Transverse colon (tissue), 4 donors: ENCODE results near the gene FKBP10. TPM values are rescaled to one million over a fixed set of nuclear protein-coding genes. Genes with fewer than 3 reads are reported as not detected.
A peak's percentile ranks its signal among the peaks of the same experiment; 100 is the strongest.

ENCODE experiments used
- DNase-seq: peaks from one replicate; pipeline ENCODE4 v3.0.0-alpha.2; 2019
- H3K27ac ChIP-seq, 4 donors: fragments of 200-600 bp; sonication (generic); 2 replicates each; pipeline ENCODE4 v1.5.1; 2016 to 2018; ENCODE audit warnings: inconsistent platforms in 4 of 4
- H3K27me3 ChIP-seq: fragments of 200-600 bp; sonication (generic); 2 replicates; pipeline ENCODE4 v1.5.1; 2017; ENCODE audit warnings: inconsistent platforms
- H3K36me3 ChIP-seq, 4 donors: fragments of 200-600 bp; sonication (generic); 2 replicates each; pipeline ENCODE4 v1.5.1; 2017 to 2019; ENCODE audit warnings: inconsistent platforms in 4 of 4
- H3K4me1 ChIP-seq, 4 donors: fragments of 200-600 bp; sonication (generic); 2 replicates each; pipeline ENCODE4 v1.5.1; 2017 to 2020; ENCODE audit warnings: inconsistent platforms in 4 of 4
- H3K4me3 ChIP-seq, 4 donors: fragments of 200-600 bp; sonication (generic); 1 replicate in 1 of 4; 2 replicates in 3 of 4; pipeline versions ENCODE4 v1.5.1 to v1.6.1; 2017 to 2019; ENCODE audit warnings: inconsistent platforms in 4 of 4
- H3K9me3 ChIP-seq, 2 donors: fragments of 200-600 bp; sonication (generic); 2 replicates each; pipeline ENCODE4 v1.5.1; 2017 to 2019; ENCODE audit warnings: inconsistent platforms in 2 of 2
- CTCF ChIP-seq, 5 experiments: fragments of 200-600 bp in 3 of 5; fragments of 450-650 bp in 2 of 5; sonication (generic) in 3 of 5; IDR thresholded peaks; 1 replicate in 2 of 5; 2 replicates in 3 of 5; pipeline ENCODE4 v1.5.1; 2016 to 2017; ENCODE audit warnings: antibody characterized with exemption in 5 of 5, inconsistent platforms in 3 of 5, mild to moderate bottlenecking in 2 of 5, moderate library complexity in 1 of 5
- EP300 ChIP-seq: sonication (generic); formaldehyde crosslinking; IDR thresholded peaks from one replicate; pipeline ENCODE4 v1.6.1; 2017; ENCODE audit warnings: antibody characterized with exemption, low read depth
- POLR2A ChIP-seq: fragments of 450-650 bp; IDR thresholded peaks from one replicate; pipeline ENCODE4 v1.6.1; 2016; ENCODE audit warnings: antibody characterized with exemption, mild to moderate bottlenecking, moderate library complexity
- POLR2AphosphoS5 ChIP-seq, 3 donors: sonication (generic); formaldehyde crosslinking; IDR thresholded peaks; one replicate each; pipeline ENCODE4 v1.6.1; 2016; ENCODE audit warnings: antibody characterized with exemption in 3 of 3
- WGBS, 2 donors: methylation state at CpG; one replicate each; pipeline ENCODE4 v1.1.5; 2018; ENCODE audit warnings: low coverage in 1 of 2; 5-methylcytosine and 5-hydroxymethylcytosine counted together
- in situ Hi-C, 4 donors: fragments of 200-750 bp; cut with MboI; loops; one replicate each; pipeline versions ENCODE4 v1.15.0 to v1.15.1; 2017; ENCODE audit warnings: low sequenced_read_pairs in 3 of 4, low pct_ligation_motif_present in 1 of 4, low pct_unique_long_range_greater_than_20kb in 1 of 4
- intact Hi-C: fragments of 100-400 bp; cut with DNase I; formaldehyde crosslinking; loops from one replicate; pipeline ENCODE4 v1.15.1; 2023; ENCODE audit warnings: low total_unique reads
- total RNA-seq, 4 donors: library from RNA; depleted of rRNA; stranded (reverse); fragments of >200 nt; gene quantifications; one replicate each; pipeline ENCODE4 v1.1.0, GENCODE V29; 2016

FKBP10 gene
- total RNA-seq, 4 donors from 2014 or later: 7.1 to 61.1 (median 12.6) TPM

- peak within 1 kb of the TSS; percentile 38 to 86 (median 64) for H3K4me3 ChIP-seq
- intact Hi-C loops: no loop called here
- TF ChIP-seq POLR2AphosphoS5 (IDR thresholded peaks at IDR 0.05) (peak in 1 of 3 donors; percentile 8), CTCF (IDR thresholded peaks at IDR 0.05) (peak; percentile 47 to 81 (median 61)), POLR2A (peak; percentile 15), EP300 (no peak)
- H3K27ac ChIP-seq: peak within 1 kb of the TSS; percentile 78 to 89 (median 86)
- DNase-seq: peak; percentile 87
- 2% methylated on average over 42 of the region's 96 CpGs; no CpG with 5 or more reads in 1 of the 2 donors for WGBS, 2 donors
- H3K4me1 ChIP-seq: peaks cover 10 to 47% (median 34%) of the 10 kb centered on the region in 4 donors
- in situ Hi-C loops: no loop called here
- H3K9me3 ChIP-seq: no peaks in the 10 kb centered on the region
- no peaks in the 10 kb centered on the region for H3K27me3 ChIP-seq
- no peaks in the 10 kb centered on the region for H3K36me3 ChIP-seq
Observed at GRCh38 chr17:41811549-41812380, 1.0 kb upstream of the FKBP10 start, which contains the start of gene P3H4. P3H4 (minus strand) TSS chr17:41811949; CDS start chr17:41811915, 34 bp downstream.

- TF ChIP-seq EP300: no peak
- peak overlapping the region; percentile 78 to 89 (median 86) for H3K27ac ChIP-seq
- H3K27me3 ChIP-seq: no peaks in the 10 kb centered on the region
- H3K4me3 ChIP-seq: peak overlapping the region; percentile 1 to 86 (median 64)
- in situ Hi-C loops: no loop called here
- 40 to 100% methylated on average over 1 to 11 of the region's 12 CpGs for WGBS, 2 donors
- H3K4me1 ChIP-seq: peaks cover 6 to 38% (median 25%) of the 10 kb centered on the region in 4 donors
- no peaks in the 10 kb centered on the region for H3K36me3 ChIP-seq
- no peaks in the 10 kb centered on the region for H3K9me3 ChIP-seq
- DNase-seq: no peak
- intact Hi-C loops: no loop called here
Observed at GRCh38 chr17:41813152-41813680, 412 bp downstream of the FKBP10 start.

GRCh38 chr17:41813699-41814124 lies 908 bp downstream of the FKBP10 start:
- intact Hi-C loops: no loop called here
- Histone ChIP-seq H3K4me1 (peaks cover 6 to 38% (median 25%) of the 10 kb centered on the region in 4 donors), H3K27me3 (no peaks in the 10 kb centered on the region), H3K4me3 (peak overlapping the region in 1 of 4 donors; percentile 71), H3K36me3 (no peaks in the 10 kb centered on the region), H3K9me3 (no peaks in the 10 kb centered on the region), H3K27ac (peak overlapping the region; percentile 78 to 89 (median 86))
- in situ Hi-C loops: no loop called here
- 70% methylated on average over 9 of the region's 9 CpGs; no CpG with 5 or more reads in 1 of the 2 donors for WGBS, 2 donors
- TF ChIP-seq CTCF (IDR thresholded peaks at IDR 0.05) (no peak), POLR2A (no peak), POLR2AphosphoS5 (IDR thresholded peaks at IDR 0.05) (no peak), EP300 (no peak)
- DNase-seq: no peak

GRCh38 chr17:41814195-41814594 lies 1.4 kb downstream of the FKBP10 start:
- Histone ChIP-seq H3K4me1 (peaks cover 6 to 38% (median 25%) of the 10 kb centered on the region in 4 donors), H3K36me3 (no peaks in the 10 kb centered on the region), H3K27me3 (no peaks in the 10 kb centered on the region), H3K9me3 (no peaks in the 10 kb centered on the region), H3K4me3 (no peak overlapping the region), H3K27ac (no peak overlapping the region)
- no peak for DNase-seq
- in situ Hi-C loops (no loop called here), intact Hi-C loops (no loop called here)
- WGBS, 2 donors: 73% methylated on average over 1 of the region's 1 CpG; no CpG with 5 or more reads in 1 of the 2 donors
- TF ChIP-seq CTCF (IDR thresholded peaks at IDR 0.05) (no peak), EP300 (no peak), POLR2AphosphoS5 (IDR thresholded peaks at IDR 0.05) (no peak), POLR2A (no peak)
